HUES64 (cell line): Measurements from ENCODE around the gene FRRS1.

Experiments used
- H3K27ac ChIP-seq: 2 replicates; pipeline ENCODE4 v1.7.0; 2013; ENCODE audit warnings: low read depth, low read length, inconsistent platforms
- H3K27me3 ChIP-seq: 2 replicates; pipeline ENCODE4 v1.6.1; 2013; ENCODE audit warnings: mild to moderate bottlenecking, low read length; ENCODE audit not compliant: insufficient read depth
- H3K36me3 ChIP-seq: 2 replicates; pipeline ENCODE4 v1.6.1; 2013; ENCODE audit warnings: mild to moderate bottlenecking, low read length; ENCODE audit not compliant: insufficient read depth
- H3K4me1 ChIP-seq: 2 replicates; pipeline ENCODE4 v1.6.1; 2013; ENCODE audit warnings: mild to moderate bottlenecking, low read length, moderate library complexity; ENCODE audit not compliant: insufficient read depth
- H3K4me3 ChIP-seq: 2 replicates; pipeline ENCODE4 v1.5.1; 2013; ENCODE audit warnings: mild to moderate bottlenecking, low read length, moderate library complexity
- H3K9ac ChIP-seq: 2 replicates; pipeline ENCODE4 v1.6.1; 2013; ENCODE audit warnings: mild to moderate bottlenecking, low read depth, low read length
- H3K9me3 ChIP-seq: 2 replicates; pipeline ENCODE4 v1.6.1; 2013; ENCODE audit warnings: low read depth, low read length; ENCODE audit not compliant: insufficient read depth
- WGBS: fragments of 150-250, 120-280 bp; methylation state at CpG from one replicate; pipeline ENCODE4 v1.1.7; 2013; ENCODE audit warnings: missing lambda C conversion rate; 5-methylcytosine and 5-hydroxymethylcytosine counted together

FRRS1 gene

GRCh38 chr1:99661780-99662179 is 104.7 kb downstream of the FRRS1 start:
- 93% methylated on average over 3 of the region's 3 CpGs for WGBS
- H3K9me3 ChIP-seq: no peaks in the 10 kb centered on the region

GRCh38 chr1:99660496-99660895 is 105.9 kb downstream of the FRRS1 start:
- H3K9ac ChIP-seq: no peak overlapping the region
- peaks cover 9% of the 10 kb centered on the region; the same call in 1 of the 2 replicates for H3K4me1 ChIP-seq
- no peaks in the 10 kb centered on the region for H3K36me3 ChIP-seq
- no peak overlapping the region for H3K27ac ChIP-seq
- H3K9me3 ChIP-seq: no peaks in the 10 kb centered on the region
- no peak overlapping the region for H3K4me3 ChIP-seq
- no peaks in the 10 kb centered on the region for H3K27me3 ChIP-seq
- WGBS: 97% methylated on average over 2 of the region's 2 CpGs

More at GRCh38 chr1:99661780-99662179, 104.7 kb downstream of the FRRS1 start:
- Histone ChIP-seq H3K4me1 (peaks cover 9% of the 10 kb centered on the region; the same call in 1 of the 2 replicates), H3K4me3 (no peak overlapping the region), H3K27me3 (no peaks in the 10 kb centered on the region), H3K9ac (no peak overlapping the region), H3K36me3 (no peaks in the 10 kb centered on the region), H3K27ac (no peak overlapping the region)

- peaks cover 9% of the 10 kb centered on the region; the same call in 1 of the 2 replicates for H3K4me1 ChIP-seq
- no peak overlapping the region for H3K4me3 ChIP-seq
- no peak overlapping the region for H3K27ac ChIP-seq
- 87% methylated on average over 2 of the region's 2 CpGs for WGBS
- no peak overlapping the region for H3K9ac ChIP-seq
- no peaks in the 10 kb centered on the region for H3K9me3 ChIP-seq
- H3K36me3 ChIP-seq: no peaks in the 10 kb centered on the region
- H3K27me3 ChIP-seq: no peaks in the 10 kb centered on the region
Measured at GRCh38 chr1:99659755-99660210, 106.7 kb downstream of the FRRS1 start.
